H54 (cell line): ENCODE results near the gene PCDH9.

Experiments
- DNase-seq: peaks from one replicate; pipeline ENCODE4 v3.0.0; 2011; ENCODE audit warnings: low spot score, mixed read lengths; ENCODE audit not compliant: insufficient read length
- FAIRE-seq: peaks from 3 replicates; lab custom pipeline; 2011; peaks lifted over from hg19 to GRCh38; lab: Jason Lieb, UNC
- POLR2A ChIP-seq: IDR thresholded peaks from 2 replicates; pipeline ENCODE4 v1.6.1; 2011; ENCODE audit warnings: low read depth, mild to moderate bottlenecking, low read length

Gene PCDH9

DNA sequence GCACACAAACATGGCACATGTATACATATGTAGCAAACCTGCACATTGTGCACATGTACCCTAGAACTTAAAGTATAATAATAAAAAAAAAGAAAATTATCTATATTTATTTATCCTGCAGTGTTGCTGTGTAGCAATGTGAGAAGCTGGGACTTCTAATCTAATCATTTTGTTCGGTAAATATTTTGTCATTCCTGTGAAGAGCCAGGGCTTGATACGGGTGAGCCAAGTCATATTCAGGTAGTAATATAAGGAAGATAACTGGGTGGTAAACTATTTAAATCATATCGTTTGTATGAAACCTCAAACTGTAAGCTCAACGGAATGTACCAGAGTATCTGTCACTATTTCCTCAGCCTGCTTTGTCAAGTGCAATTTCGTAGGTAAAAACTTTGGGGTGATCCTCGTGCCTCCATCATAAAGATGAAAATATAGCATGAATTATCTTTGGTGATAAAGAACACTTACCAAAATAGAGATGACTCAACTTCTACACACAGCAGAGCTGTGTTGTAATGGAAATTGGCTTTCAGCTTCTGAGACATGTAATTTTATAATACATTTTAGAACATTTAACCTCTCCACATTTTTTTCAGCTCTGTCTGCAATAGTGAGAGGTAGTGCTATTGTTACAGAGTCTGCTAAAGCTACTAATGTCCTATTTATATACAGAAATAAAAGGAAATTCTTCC lies 92.9 kb downstream of the PCDH9 start:
- DNase-seq (no peak), FAIRE-seq (no peak)
- TF ChIP-seq POLR2A: no peak

DNA sequence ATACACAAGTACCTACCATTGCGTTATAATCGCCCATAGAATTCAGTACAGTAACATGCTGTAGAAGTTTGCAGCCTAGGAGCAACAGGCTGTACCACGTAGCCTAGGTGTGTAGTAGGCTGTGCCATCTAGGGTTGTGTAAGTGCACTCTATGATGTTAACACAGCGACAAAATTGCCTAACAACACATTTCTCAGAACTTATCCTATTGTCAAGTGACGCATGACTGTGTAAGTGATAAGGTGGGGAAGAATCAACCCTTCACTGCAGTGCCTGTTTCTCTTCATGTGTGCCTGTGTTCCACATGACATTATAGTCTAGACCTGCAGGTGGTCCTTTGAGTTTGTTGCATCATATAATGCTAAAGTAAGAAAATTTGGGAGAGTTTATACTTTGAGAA lies 94.0 kb downstream of the PCDH9 start:
- no peak for DNase-seq
- no peak for TF ChIP-seq POLR2A
- no peak for FAIRE-seq

DNA sequence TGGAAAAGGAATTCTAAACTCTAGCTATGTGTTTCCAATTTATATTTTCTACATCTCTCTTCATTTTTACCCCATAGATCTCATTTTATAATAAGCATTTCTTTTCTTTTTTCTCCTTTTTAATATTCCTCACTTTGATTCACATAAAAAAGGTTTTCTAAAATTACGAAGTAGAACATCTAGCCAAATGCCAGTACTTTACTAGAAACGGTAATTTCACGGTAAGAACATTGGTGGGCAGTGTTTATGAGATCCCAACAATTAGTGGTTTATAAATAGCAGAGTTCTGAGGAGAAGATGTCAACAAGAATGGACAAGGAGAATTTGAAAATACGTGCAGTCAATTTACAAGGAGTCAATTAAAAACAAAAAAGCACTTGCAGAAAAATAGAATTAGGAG lies 94.8 kb downstream of the PCDH9 start:
- DNase-seq: no peak
- no peak for FAIRE-seq
- no peak for TF ChIP-seq POLR2A

DNA sequence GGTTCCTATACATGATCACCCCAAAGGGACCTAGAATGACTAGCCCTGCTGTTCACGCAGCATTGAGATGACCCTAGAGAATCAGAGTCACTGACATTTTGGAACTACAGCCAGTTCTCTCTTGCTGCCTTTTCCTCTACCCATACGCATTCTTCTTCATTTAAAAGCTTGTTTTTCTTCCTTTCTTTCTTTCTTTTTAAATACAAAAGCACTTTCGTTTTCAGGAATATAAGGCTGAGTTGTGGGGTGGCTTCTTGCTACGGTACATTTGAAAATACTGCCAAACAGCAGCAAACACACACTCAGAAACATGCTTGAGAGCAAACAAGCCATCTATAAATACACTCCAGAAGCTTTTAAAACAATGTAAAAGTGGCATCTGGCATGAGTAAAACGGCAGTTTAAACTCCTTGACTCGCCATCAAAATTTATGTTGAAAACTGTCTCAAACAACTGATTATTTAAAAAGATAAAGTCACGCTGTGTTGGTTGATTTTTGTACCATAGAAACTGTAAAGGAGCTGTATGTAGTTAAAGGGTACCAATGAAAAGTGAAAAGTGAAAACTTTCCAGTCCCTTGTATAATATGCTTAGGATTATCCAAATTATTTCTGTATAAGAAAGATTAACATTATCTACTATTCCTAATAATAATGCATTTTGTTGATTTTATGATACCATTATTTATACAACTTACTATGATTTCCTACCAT lies 95.6 kb downstream of the PCDH9 start:
- FAIRE-seq (no peak), DNase-seq (no peak)
- TF ChIP-seq POLR2A: no peak

DNA sequence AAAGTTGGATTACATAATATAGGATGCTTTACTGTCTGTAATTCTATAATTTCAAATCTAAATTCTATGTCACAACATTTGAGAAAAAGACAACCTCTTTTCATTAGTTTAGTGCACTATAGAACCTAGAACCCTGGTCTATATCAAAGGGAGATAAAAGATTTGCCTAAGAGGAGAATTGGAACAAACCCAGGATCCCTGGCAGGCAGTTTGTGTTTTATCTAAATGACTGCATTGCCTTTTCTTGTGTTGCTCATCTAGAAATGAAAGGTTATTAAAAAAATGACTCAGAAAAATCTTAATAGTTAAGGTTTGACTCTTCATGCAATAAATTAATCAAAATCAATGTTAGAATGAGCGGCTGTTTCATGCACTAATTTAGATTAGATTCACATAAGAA lies 96.7 kb downstream of the PCDH9 start:
- FAIRE-seq: no peak
- no peak for TF ChIP-seq POLR2A
- DNase-seq: no peak

DNA sequence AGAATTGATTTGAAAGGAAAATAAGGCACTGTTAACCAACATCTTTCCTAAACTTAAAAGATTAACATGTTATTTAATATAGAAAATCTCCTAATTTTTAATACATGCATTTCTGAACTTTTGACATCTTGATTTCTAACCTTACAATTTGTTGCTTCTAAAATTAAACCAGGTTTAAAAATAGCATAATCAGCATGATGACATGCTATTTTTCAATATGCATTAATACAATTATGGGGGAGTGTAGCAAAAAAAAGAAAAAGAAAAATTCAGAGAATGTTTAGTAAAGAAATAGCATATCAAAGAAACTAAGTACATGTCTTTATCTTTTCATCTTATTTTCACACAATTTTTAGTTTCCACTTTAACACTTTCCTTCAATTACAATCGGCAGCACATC lies 98.7 kb downstream of the PCDH9 start:
- DNase-seq (no peak), FAIRE-seq (no peak)
- TF ChIP-seq POLR2A: no peak

DNA sequence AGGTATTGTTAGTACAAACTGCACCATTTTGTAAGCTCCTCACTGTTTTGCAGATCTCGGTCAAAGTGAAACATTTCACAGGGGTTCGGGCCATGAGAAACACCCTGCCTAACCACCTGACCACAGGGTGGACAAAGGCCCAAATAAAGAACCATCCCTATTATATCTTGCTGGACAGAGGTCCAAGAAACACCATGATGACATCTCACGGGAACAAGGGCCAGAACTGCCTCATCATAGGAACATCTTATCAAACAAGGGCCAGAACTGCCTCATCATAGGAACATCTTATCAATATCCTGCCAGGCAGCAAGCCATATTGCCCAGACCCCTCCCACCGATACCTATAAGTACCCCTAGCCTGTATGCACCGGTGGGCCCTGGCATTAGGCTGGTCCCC lies 99.7 kb downstream of the PCDH9 start:
- no peak for FAIRE-seq
- no peak for TF ChIP-seq POLR2A

DNA sequence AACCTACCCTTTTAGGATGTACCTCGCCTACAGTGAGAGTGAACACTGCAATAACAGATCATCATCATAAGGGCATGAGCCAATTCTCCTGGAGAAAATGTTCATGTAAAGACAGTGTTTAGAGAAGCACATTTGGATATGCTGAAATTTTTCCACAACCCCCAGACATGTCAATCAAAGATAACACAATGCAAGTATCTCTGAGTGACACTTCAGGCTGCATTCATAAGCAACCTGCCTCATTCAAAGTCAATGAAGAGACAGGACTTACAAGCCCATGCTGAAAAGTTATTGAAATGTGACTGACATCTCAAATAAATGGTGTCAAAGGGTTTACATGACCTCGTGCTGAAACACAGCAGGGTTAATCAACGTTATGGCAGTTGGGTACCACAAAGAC lies 102.0 kb downstream of the PCDH9 start:
- DNase-seq (no peak), FAIRE-seq (no peak)
- no peak for TF ChIP-seq POLR2A

More for the DNA sequence above, 99.7 kb downstream of the PCDH9 start:
- no peak for DNase-seq

DNA sequence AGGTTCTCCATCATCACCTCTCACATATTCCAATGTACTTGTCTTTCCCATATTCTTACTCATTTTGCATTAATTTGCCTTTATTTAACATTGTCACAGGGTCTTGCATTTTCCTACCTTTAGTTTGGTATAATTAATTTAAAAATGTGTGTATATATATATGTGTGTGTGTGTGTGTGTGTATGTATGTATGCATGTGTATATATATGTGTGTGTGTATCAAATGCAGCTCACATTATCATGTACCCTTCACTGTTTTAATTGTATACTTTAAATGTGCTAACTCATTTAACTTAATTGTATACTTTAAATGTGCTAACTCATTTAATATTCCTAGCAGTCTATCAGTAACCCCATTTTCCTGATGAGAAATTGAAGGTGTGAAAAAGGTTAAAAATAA lies 104.5 kb downstream of the PCDH9 start:
- no peak for TF ChIP-seq POLR2A
- DNase-seq: no peak
- FAIRE-seq: no peak

DNA sequence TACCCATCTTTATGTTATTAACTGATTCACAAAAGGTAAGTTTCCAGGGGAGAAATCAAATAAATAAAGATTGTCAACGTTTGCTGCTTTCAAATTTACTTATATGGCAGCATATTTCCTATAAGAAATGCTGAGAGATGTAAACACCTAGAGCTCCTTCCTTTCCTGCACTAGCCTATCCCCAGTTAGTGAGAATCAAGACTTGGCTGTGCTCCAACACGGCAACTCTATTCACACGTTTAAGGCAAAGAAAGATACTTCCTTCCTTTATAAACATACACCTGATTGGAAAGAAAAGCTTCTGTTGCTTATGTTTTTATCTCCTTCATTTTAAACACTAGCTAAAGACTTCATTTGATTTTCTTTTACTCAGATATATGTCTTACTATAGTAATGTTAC lies 107.0 kb downstream of the PCDH9 start:
- no peak for FAIRE-seq

DNA sequence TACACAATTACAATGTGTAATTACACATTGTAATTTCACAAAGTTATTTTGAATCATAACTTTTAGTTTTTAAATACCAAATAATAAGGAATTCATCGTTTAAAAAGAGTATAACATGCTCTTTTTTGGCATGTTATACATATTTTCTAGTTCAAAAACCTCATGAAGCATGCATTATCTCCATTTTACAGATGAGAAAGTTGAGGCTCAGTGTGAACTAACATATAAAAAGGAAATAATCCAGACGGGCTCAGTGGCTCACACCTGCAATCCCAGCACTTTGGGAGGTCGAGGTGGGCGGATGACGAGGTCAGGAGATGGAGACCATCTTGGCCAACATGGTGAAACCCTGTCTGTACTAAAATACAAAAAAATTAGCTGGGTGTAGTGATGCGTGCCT lies 107.9 kb downstream of the PCDH9 start:
- DNase-seq (no peak), FAIRE-seq (no peak)
- TF ChIP-seq POLR2A: no peak

More for the DNA sequence above, 107.0 kb downstream of the PCDH9 start:
- no peak for TF ChIP-seq POLR2A
- no peak for DNase-seq

DNA sequence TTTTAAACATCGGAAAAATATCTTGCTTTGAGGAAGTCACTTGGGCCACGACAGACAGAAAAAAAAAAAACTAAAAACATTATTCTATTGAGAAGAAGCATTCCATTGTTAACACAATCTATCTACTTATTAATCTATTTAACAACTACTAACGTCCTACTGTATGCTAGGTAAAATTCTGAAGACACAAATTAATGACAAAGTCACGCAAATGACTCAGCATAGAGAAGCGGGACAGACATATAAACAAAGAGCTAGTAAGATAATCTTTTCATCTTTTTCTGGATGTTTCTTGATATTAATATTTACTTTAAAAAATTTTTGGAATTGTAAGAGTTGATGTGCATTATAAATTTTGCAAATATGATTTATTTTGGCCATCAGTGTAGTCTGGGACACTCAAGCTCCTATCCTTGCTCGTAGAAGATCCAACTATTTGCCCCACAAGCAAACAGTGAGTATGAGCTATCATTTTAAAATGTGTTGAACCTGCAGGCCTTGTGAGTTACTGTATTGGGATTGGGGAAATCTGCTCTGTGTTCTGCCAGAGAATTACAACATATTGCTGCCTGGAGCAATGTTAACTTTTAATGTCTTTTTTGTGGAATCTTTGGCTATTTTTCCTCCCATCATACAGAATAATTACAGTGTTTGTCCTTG lies 109.1 kb downstream of the PCDH9 start:
- FAIRE-seq (no peak), DNase-seq (no peak)
- TF ChIP-seq POLR2A: no peak

DNA sequence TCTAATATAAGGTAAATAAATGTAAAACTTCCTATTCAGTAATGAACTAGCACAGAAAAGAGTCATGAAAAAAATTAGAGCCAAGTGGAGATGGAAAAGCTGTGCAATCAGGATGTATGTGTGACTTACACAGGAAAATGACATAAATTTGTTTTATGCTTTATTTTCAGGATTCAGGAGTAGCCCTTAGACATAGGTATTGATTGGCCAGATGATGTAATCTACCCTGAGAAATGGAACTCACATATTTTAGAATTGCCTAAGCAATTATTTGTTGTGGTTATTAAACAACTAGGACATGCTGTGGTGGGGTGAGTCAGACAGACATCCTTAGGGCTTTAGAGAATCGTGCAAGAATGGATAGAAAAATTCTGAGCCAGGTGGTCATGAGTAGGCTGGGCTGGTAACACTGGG lies 110.6 kb downstream of the PCDH9 start:
- FAIRE-seq (no peak), DNase-seq (peak; percentile 1)
- no peak for TF ChIP-seq POLR2A

DNA sequence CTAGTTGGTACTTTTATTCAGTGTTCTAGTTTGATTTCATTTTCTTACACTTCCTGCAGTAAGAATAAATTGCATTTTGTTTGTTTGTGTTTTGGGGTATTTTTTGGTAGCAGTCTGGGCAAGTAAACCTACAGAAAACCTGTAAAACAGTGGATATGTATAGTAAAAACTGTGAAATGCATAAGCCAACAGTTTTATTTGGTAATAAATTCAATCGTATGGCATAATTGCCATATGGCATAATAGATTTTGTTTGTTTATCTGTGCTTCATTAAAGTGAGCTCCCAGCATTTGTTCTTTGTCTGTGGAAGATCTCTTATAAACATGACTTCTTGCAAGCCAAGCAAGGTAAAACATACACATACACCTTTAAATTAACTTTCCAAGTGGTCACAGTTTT lies 111.9 kb downstream of the PCDH9 start:
- no peak for TF ChIP-seq POLR2A
- no peak for DNase-seq
- FAIRE-seq: no peak
